Neural cell (in vitro differentiated cells): ENCODE measurements around the gene SCARB1.

Experiments
- POLR2AphosphoS5 ChIP-seq: IDR thresholded peaks from 2 replicates; pipeline ENCODE4 v1.6.1; 2012
- TF ChIP-seq, protein P1 (sequence below): fragments of 450-650 bp; IDR thresholded peaks from 2 replicates; pipeline ENCODE4 v1.5.1; 2014; ENCODE audit warnings: antibody characterized with exemption, mild to moderate bottlenecking, moderate library complexity; ENCODE audit not compliant: poor library complexity, severe bottlenecking

DNA sequence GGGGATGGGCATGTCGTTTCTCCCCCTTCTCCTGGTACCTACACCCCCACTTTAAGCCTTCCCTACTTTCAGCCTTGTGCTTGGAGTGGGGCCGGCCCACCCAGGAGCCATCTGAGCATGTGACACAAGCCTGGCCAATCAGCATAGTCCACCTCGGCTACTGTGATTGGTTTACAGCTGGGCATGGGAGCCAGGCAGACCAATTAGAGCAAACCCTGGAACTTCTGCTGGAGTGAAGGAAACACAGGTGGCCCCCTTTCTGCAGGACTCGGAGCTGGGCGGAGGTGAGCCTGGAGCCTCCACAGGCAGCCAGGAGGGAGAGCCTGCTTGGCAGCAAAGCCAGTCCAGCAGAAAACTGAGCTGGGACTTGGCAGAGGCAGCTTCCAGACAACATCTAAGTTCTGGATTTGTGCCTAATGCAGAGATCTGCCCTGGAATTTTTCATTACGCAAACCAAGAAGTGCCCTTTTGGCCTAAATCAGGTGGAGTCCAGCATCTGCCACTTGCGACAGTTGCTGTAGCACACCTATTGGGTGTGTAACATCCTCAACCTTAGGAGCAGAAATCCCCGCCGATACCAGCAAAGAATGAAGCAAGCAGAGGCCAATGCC, 59.5 kb downstream of the SCARB1 start:
- TF ChIP-seq, protein P1, sequence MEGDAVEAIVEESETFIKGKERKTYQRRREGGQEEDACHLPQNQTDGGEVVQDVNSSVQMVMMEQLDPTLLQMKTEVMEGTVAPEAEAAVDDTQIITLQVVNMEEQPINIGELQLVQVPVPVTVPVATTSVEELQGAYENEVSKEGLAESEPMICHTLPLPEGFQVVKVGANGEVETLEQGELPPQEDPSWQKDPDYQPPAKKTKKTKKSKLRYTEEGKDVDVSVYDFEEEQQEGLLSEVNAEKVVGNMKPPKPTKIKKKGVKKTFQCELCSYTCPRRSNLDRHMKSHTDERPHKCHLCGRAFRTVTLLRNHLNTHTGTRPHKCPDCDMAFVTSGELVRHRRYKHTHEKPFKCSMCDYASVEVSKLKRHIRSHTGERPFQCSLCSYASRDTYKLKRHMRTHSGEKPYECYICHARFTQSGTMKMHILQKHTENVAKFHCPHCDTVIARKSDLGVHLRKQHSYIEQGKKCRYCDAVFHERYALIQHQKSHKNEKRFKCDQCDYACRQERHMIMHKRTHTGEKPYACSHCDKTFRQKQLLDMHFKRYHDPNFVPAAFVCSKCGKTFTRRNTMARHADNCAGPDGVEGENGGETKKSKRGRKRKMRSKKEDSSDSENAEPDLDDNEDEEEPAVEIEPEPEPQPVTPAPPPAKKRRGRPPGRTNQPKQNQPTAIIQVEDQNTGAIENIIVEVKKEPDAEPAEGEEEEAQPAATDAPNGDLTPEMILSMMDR, result no peak
- no peak for TF ChIP-seq POLR2AphosphoS5
